Duodenal mucosa (tissue), 2 donors: ENCODE measurements around the gene ICA1.

Experiments
- H3K27ac ChIP-seq: one replicate; pipeline ENCODE4 v1.7.0; 2013; ENCODE audit warnings: low read depth, low read length
- H3K27me3 ChIP-seq, 2 donors: one replicate each; pipeline ENCODE4 v1.7.0; 2013; ENCODE audit warnings: low read length in 2 of 2, control low read depth in 1 of 2; ENCODE audit not compliant: insufficient read depth in 2 of 2, control insufficient read depth in 1 of 2
- H3K36me3 ChIP-seq, 2 donors: one replicate each; pipeline ENCODE4 v1.7.0; 2013; ENCODE audit warnings: low read length in 2 of 2, control low read depth in 1 of 2; ENCODE audit not compliant: insufficient read depth in 2 of 2, control insufficient read depth in 1 of 2
- H3K4me1 ChIP-seq, 2 donors: one replicate each; pipeline ENCODE4 v1.7.0; 2013; ENCODE audit warnings: low read length in 2 of 2, control low read depth in 1 of 2; ENCODE audit not compliant: insufficient read depth in 2 of 2, control insufficient read depth in 1 of 2
- H3K4me3 ChIP-seq, 2 donors: one replicate each; pipeline ENCODE4 v1.7.0; 2013; ENCODE audit warnings: low read length in 2 of 2, low read depth in 1 of 2
- H3K9ac ChIP-seq, 2 donors: one replicate each; pipeline ENCODE4 v1.7.0; 2013; ENCODE audit warnings: low read length in 2 of 2, low read depth in 1 of 2
- H3K9me3 ChIP-seq, 2 donors: one replicate each; pipeline ENCODE4 v1.7.0; 2013; ENCODE audit warnings: low read length in 2 of 2, control low read depth in 1 of 2; ENCODE audit not compliant: control insufficient read depth in 1 of 2

ICA1 gene

DNA sequence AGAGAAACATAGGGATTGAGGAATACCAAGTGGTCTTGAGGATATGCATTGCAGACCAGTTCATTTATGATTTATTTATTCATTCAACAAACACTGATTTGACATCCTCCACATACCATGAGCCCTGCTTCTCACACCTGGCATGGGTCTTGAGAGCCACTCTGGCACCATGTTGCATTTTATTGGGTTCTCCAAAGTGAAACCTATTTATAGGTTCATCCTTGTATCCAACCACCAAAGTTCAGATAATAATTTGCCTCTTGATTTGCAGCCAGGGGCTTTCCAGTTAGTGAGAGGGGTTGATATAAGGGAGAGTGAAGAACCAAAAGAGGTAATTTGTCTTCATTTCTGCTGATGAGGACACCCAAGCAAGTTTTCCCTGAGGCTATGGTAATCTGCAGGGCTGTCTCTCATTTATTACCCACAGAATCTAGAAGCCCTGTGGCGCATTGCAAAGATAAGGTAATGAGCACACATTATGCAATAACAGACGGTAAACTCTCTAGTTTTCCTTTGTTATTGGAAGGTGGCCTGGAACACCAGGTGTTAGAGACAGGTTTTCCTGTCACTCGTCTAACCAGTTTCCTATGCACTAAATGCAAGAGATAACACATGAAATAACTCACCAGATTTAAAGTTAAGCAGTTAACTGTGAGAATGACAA lies 28.8 kb upstream of the ICA1 start:
- H3K4me3 ChIP-seq: no peak overlapping the region
- no peaks in the 10 kb centered on the region for H3K36me3 ChIP-seq
- H3K27me3 ChIP-seq: no peaks in the 10 kb centered on the region
- H3K9me3 ChIP-seq: no peaks in the 10 kb centered on the region
- H3K27ac ChIP-seq: no peak overlapping the region
- H3K4me1 ChIP-seq: peaks cover 0 to 16% of the 10 kb centered on the region in 2 donors
- H3K9ac ChIP-seq: no peak overlapping the region

DNA sequence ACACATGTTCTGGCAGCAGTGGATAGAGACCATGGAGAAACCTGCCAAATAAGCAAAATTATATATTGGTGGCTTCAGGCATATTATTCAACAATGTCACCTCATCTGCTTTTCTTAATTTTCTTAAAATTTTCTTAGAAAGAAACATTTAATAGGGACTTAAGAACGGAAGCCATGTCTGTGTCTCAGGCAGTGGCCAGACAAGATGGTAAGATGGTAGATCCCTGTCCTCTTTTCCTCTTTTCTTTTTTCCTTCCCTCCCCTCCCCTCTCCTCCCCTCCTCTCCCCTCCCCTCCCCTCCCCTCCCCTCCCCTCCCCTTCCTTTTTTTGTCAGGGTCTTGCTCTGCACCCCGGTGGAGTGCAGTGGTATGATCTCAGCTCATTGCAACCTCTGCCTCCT lies 24.2 kb upstream of the ICA1 start:
- Histone ChIP-seq H3K9ac (no peak overlapping the region), H3K9me3 (no peaks in the 10 kb centered on the region), H3K4me1 (peaks cover 0 to 13% of the 10 kb centered on the region in 2 donors), H3K36me3 (no peaks in the 10 kb centered on the region), H3K27me3 (no peaks in the 10 kb centered on the region), H3K4me3 (no peak overlapping the region), H3K27ac (no peak overlapping the region)

DNA sequence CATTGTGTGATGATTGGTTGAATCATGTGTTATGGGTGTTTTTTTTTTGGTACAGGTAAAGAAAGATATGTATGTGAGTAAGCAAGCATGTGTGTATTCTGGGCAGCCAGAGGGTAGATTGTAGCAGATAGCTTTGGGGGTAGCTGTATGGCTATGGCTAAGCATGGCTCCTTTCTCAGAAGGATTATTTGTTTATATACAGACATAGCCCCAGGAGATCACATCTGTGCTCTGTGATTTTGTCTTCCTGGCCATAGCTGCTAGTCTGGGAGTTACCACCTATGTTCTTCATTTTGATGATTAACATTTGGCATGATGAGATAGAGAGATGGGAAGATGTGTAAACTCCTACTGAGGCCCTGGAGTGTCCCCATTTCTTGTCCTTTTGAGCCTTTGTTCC lies 23.2 kb upstream of the ICA1 start:
- Histone ChIP-seq H3K27ac (no peak overlapping the region), H3K36me3 (no peaks in the 10 kb centered on the region), H3K9ac (no peak overlapping the region), H3K4me3 (no peak overlapping the region), H3K27me3 (no peaks in the 10 kb centered on the region), H3K4me1 (peaks cover 0 to 7% of the 10 kb centered on the region in 2 donors), H3K9me3 (no peaks in the 10 kb centered on the region)

DNA sequence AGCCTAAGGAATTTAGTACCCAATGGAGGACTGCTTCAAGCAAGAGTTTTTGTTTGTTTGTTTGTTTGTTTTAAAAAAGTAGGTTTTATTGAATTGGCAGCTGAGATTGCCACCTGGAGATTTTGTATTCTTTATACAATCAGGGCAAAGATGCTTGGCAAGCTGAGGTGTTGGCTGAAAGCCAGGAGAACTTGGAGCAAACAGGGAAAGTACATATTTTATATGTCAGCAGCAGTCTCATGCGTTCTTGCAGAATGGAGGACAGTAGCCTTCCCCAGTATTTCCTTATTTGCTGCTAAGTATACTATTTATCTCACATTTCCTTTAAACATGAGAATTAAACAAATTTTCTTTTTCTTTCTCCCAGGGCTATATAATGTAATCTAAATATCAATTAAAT lies 22.6 kb upstream of the ICA1 start:
- Histone ChIP-seq H3K9me3 (no peaks in the 10 kb centered on the region), H3K4me3 (no peak overlapping the region), H3K9ac (no peak overlapping the region), H3K27ac (no peak overlapping the region), H3K36me3 (no peaks in the 10 kb centered on the region), H3K27me3 (no peaks in the 10 kb centered on the region), H3K4me1 (peaks cover 0 to 7% of the 10 kb centered on the region in 2 donors)

DNA sequence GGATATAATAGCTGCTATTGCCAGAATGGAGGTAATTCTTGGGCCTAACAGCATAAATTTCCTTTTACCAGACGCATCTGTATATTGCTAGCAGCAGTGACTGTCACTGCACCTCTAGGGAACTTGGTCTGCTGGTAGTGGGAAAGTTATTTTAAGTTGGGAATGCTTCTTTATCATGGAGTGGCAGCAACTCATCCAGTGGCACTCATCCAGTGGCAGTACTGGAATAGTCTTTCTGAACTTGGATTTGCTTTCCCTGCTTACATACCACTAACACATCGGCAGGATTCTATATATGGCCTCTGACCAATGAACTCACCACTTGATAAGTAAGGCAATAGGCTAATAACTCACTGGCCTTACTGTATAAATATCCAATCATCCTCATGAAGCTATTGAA lies 22.0 kb upstream of the ICA1 start:
- H3K4me3 ChIP-seq: no peak overlapping the region
- no peaks in the 10 kb centered on the region for H3K36me3 ChIP-seq
- H3K27ac ChIP-seq: no peak overlapping the region
- peaks cover 0 to 7% of the 10 kb centered on the region in 2 donors for H3K4me1 ChIP-seq
- no peaks in the 10 kb centered on the region for H3K9me3 ChIP-seq
- no peak overlapping the region for H3K9ac ChIP-seq
- H3K27me3 ChIP-seq: no peaks in the 10 kb centered on the region

DNA sequence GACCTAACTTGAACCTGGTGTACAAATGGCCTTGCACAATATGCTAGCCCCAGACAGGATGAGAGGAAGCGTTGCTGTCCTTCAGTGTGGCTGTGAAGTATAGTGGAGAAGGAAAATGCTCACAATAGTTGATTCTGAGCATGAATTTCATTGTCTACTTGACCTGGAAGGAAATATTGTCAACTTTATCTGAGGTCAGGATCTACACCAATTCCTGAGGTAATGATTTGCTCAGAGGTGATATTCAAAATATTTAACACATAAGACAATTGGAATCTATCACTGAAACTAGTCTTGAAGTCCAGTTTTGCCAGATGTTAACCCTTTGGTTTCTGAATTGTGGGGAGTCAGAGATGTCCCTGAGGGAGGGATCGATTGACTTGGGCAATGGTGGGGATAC lies 20.9 kb upstream of the ICA1 start:
- H3K4me3 ChIP-seq: no peak overlapping the region
- H3K27ac ChIP-seq: no peak overlapping the region
- peaks cover 0 to 7% of the 10 kb centered on the region in 2 donors for H3K4me1 ChIP-seq
- no peaks in the 10 kb centered on the region for H3K36me3 ChIP-seq
- no peaks in the 10 kb centered on the region for H3K9me3 ChIP-seq
- no peak overlapping the region for H3K9ac ChIP-seq
- no peaks in the 10 kb centered on the region for H3K27me3 ChIP-seq

DNA sequence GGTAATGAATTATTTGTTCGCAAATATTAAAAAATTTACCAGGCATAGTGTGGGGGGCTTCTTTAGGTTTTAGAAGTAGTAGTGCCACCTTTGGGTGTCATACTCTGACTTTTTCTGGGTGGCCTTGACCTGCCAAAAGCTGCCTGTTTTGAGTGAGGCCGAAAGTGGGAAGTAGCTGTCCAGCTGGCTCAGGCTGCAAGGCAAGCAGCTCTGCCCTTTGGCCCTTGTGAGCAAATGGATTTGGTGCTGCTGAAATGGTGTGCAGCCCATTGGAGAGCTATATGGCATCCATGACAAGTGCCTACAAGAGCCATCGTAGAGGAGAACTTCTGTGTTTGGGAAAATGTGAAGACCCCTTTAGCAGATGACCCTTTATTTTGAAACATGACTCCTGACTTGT lies 20.2 kb upstream of the ICA1 start:
- Histone ChIP-seq H3K36me3 (no peaks in the 10 kb centered on the region), H3K9me3 (no peaks in the 10 kb centered on the region), H3K4me3 (no peak overlapping the region), H3K9ac (no peak overlapping the region), H3K27ac (no peak overlapping the region), H3K4me1 (peaks cover 0 to 7% of the 10 kb centered on the region in 2 donors), H3K27me3 (no peaks in the 10 kb centered on the region)

DNA sequence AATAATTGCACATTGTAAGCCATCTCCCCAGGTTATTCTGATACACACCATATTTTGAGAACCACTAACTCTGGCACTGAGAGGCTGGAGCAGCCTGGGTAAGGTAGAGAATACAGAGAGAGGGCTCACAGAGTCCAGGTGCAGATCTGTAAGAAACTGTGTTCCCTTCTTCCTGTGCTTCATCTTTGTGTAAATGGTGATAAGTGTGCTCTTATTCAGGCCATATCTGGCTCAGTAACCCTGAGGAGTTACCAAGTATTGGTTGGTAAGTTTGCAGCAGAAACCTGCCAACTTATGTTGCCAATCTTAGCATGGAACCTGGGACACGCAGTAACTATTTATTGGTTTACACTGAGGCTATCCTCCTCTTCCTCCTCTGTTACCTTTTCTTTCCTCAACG lies 16.2 kb upstream of the ICA1 start:
- Histone ChIP-seq H3K27me3 (no peaks in the 10 kb centered on the region), H3K4me1 (no peaks in the 10 kb centered on the region), H3K36me3 (no peaks in the 10 kb centered on the region), H3K27ac (no peak overlapping the region), H3K9me3 (no peaks in the 10 kb centered on the region), H3K4me3 (no peak overlapping the region), H3K9ac (no peak overlapping the region)

DNA sequence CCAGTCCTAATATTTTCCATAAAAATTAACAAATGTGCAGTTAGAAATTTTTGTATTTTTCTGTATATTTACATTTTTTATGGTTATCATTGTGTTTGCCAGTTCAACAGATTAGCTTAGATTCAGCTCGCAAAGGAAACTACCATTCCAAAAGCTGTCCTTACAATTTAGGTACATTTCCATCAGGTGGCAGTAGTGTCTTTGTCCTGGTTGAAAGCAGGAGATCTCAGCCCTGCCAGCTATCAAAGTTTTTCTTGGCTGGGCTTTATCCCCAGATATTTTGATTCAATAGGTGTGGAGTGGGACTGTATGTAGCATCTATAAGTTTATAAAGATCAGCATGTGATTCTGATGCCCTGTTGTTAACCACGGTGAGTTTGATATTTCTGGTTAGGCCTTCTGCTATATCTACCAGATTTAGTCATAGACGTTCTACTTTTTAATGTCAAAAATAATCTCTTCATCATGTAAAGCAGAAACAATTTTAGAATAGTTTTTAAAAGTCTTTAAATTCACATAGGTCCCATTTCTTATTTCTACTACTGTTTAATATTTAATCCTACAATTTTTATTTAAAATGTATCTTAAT lies 15.5 kb upstream of the ICA1 start:
- Histone ChIP-seq H3K9me3 (no peaks in the 10 kb centered on the region), H3K4me3 (no peak overlapping the region), H3K27ac (no peak overlapping the region), H3K4me1 (no peaks in the 10 kb centered on the region), H3K36me3 (no peaks in the 10 kb centered on the region), H3K9ac (no peak overlapping the region), H3K27me3 (no peaks in the 10 kb centered on the region)

DNA sequence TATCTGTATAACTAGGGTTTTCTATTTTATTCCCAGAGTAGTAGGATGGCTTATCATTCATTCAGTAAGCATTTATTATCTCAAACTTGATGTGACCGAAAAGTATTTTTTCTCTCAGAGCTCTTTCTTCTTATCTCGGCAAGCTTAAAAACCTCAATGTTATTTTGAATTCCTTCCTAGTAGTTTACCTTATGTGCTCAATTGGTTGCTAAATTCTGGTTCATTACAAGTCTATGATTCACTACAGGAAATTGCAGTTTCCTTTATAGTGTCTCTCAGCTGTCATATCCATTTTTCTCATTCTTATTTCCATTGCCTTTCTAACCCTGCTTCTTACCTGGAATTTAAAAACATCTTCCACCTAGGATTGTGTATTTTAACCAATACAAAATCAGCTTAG lies 12.6 kb upstream of the ICA1 start:
- Histone ChIP-seq H3K4me1 (no peaks in the 10 kb centered on the region), H3K36me3 (no peaks in the 10 kb centered on the region), H3K9ac (no peak overlapping the region), H3K27ac (no peak overlapping the region), H3K4me3 (no peak overlapping the region), H3K9me3 (no peaks in the 10 kb centered on the region), H3K27me3 (no peaks in the 10 kb centered on the region)
